HG02571 (cell line): ENCODE measurements around the gene COG2.
A peak's percentile ranks its signal among the peaks of the same experiment; 100 is the strongest.
"Not testable (repeated sequence)": the region's sequence is repeated elsewhere in the genome, so short reads cannot be mapped to it uniquely, and the experiment has no call there.

Source experiments
- ATAC-seq: cut with Tn5 transposase; IDR thresholded peaks from one replicate; pipeline ENCODE4 v1.9.1; 2021; ENCODE audit warnings: mild to moderate bottlenecking, moderate library complexity; ENCODE audit not compliant: unreplicated experiment

Gene COG2

GRCh38 chr1:230624097-230624713 lies 18.1 kb upstream of the COG2 start:
- no peak for ATAC-seq

GRCh38 chr1:230626232-230626631 lies 16.0 kb upstream of the COG2 start:
- no peak for ATAC-seq

GRCh38 chr1:230627767-230628166 lies 14.5 kb upstream of the COG2 start:
- ATAC-seq: no peak

GRCh38 chr1:230629511-230629910 lies 12.8 kb upstream of the COG2 start:
- ATAC-seq: no peak

GRCh38 chr1:230631477-230631876 lies 10.8 kb upstream of the COG2 start:
- no peak for ATAC-seq

GRCh38 chr1:230632273-230632873 lies 9.9 kb upstream of the COG2 start:
- ATAC-seq: no peak

GRCh38 chr1:230633469-230633868 lies 8.8 kb upstream of the COG2 start:
- ATAC-seq: peak; percentile 54

GRCh38 chr1:230634384-230634783 lies 7.9 kb upstream of the COG2 start:
- no peak for ATAC-seq

- no peak for ATAC-seq
Measured at GRCh38 chr1:230636575-230637148, 5.6 kb upstream of the COG2 start.

GRCh38 chr1:230639714-230640209 lies 2.5 kb upstream of the COG2 start:
- ATAC-seq: no peak

- ATAC-seq: no peak
Measured at GRCh38 chr1:230641346-230641745, 935 bp upstream of the COG2 start.

- no peak for ATAC-seq
Measured at GRCh38 chr1:230641900-230642262, 400 bp upstream of the COG2 start.

GRCh38 chr1:230643908-230644307 lies 1.6 kb downstream of the COG2 start:
- no peak for ATAC-seq

GRCh38 chr1:230646710-230647302 lies 4.5 kb downstream of the COG2 start:
- no peak for ATAC-seq

GRCh38 chr1:230647321-230647720 lies 5.0 kb downstream of the COG2 start:
- no peak for ATAC-seq

GRCh38 chr1:230648114-230648513 lies 5.8 kb downstream of the COG2 start:
- no peak for ATAC-seq

GRCh38 chr1:230650300-230650699 lies 8.0 kb downstream of the COG2 start:
- no peak for ATAC-seq

- ATAC-seq: no peak
Measured at GRCh38 chr1:230651235-230651634, 9.0 kb downstream of the COG2 start.

- ATAC-seq: not testable (repeated sequence)
Measured at GRCh38 chr1:230656719-230657118, 14.4 kb downstream of the COG2 start.

GRCh38 chr1:230658103-230658502 lies 15.8 kb downstream of the COG2 start:
- ATAC-seq: not testable (repeated sequence)

- no peak for ATAC-seq
Measured at GRCh38 chr1:230658691-230659090, 16.4 kb downstream of the COG2 start.

- no peak for ATAC-seq
Measured at GRCh38 chr1:230661976-230662375, 19.7 kb downstream of the COG2 start.
